ENCODE results near the gene CD226. TPM values are rescaled to one million over a fixed set of nuclear protein-coding genes. Genes with fewer than 3 reads are reported as not detected.

CD226 gene
- total RNA-seq, 1 experiment from 2014 or later = 3.4 TPM

GRCh38 chr18:69814861-69815385 lies 132.8 kb downstream of the CD226 start:
- no peaks in the 10 kb centered on the region for H3K36me3 Mint-ChIP-seq (ENCODE audit: insufficient read depth, unreplicated experiment)
- no peak for DNase-seq (ENCODE audit: unreplicated experiment)
- H3K4me3 Mint-ChIP-seq (ENCODE audit: unreplicated experiment) = no peak overlapping the region
- CTCF ChIA-PET = no interaction called here
- no peak overlapping the region for H3K27ac Mint-ChIP-seq (ENCODE audit: low read depth, unreplicated experiment)
- intact Hi-C loops (cut with micrococcal nuclease) = no loop called here
- peaks cover 5% of the 10 kb centered on the region for H3K9me3 Mint-ChIP-seq (ENCODE audit: unreplicated experiment)
- BruUV-seq (replicated peaks) = no TSS peak
- TF ChIP-seq CTCF (IDR thresholded peaks at IDR 0.05; ENCODE audit: unreplicated experiment) = no peak
- H3K27me3 Mint-ChIP-seq (ENCODE audit: insufficient read depth, unreplicated experiment) = no peaks in the 10 kb centered on the region
- H3K4me1 Mint-ChIP-seq (ENCODE audit: insufficient read depth, unreplicated experiment) = no peaks in the 10 kb centered on the region
- POLR2A ChIA-PET = no interaction called here

- intact Hi-C loops (cut with micrococcal nuclease) = no loop called here
- Mint-ChIP-seq H3K36me3 (ENCODE audit: insufficient read depth, unreplicated experiment) (no peaks in the 10 kb centered on the region), H3K4me3 (ENCODE audit: unreplicated experiment) (no peak overlapping the region), H3K9me3 (ENCODE audit: unreplicated experiment) (peaks cover 7% of the 10 kb centered on the region), H3K27me3 (ENCODE audit: insufficient read depth, unreplicated experiment) (peaks cover 4% of the 10 kb centered on the region), H3K27ac (ENCODE audit: low read depth, unreplicated experiment) (no peak overlapping the region), H3K4me1 (ENCODE audit: insufficient read depth, unreplicated experiment) (no peaks in the 10 kb centered on the region)
- ChIA-PET CTCF (interaction anchor here (0.6 kb wide), 1 partner anchor 46 kb away, joined by 3 read pairs; no protein-coding TSS in a partner anchor), POLR2A (no interaction called here)
- no peak for DNase-seq (ENCODE audit: unreplicated experiment)
- no TSS peak for BruUV-seq (replicated peaks)
- no peak for TF ChIP-seq CTCF (IDR thresholded peaks at IDR 0.05; ENCODE audit: unreplicated experiment)
Measured at GRCh38 chr18:69813559-69813958, 134.1 kb downstream of the CD226 start.

- H3K27me3 Mint-ChIP-seq (ENCODE audit: insufficient read depth, unreplicated experiment) = peaks cover 36% of the 10 kb centered on the region
- DNase-seq (ENCODE audit: unreplicated experiment) = no peak
- BruUV-seq (replicated peaks) = no TSS peak
- no peaks in the 10 kb centered on the region for H3K4me1 Mint-ChIP-seq (ENCODE audit: insufficient read depth, unreplicated experiment)
- ChIA-PET POLR2A (no interaction called here), CTCF (no interaction called here)
- TF ChIP-seq CTCF (IDR thresholded peaks at IDR 0.05; ENCODE audit: unreplicated experiment) = no peak
- H3K36me3 Mint-ChIP-seq (ENCODE audit: insufficient read depth, unreplicated experiment) = no peaks in the 10 kb centered on the region
- intact Hi-C loops (cut with micrococcal nuclease) = no loop called here
- no peak overlapping the region for H3K27ac Mint-ChIP-seq (ENCODE audit: low read depth, unreplicated experiment)
- no peak overlapping the region for H3K4me3 Mint-ChIP-seq (ENCODE audit: unreplicated experiment)
- H3K9me3 Mint-ChIP-seq (ENCODE audit: unreplicated experiment) = peaks cover 7% of the 10 kb centered on the region
Measured at GRCh38 chr18:69808399-69808798, 139.3 kb downstream of the CD226 start.

- ChIA-PET POLR2A (interaction anchor here (0.6 kb wide), 1 partner anchor 531 kb away, joined by 4 read pairs; no protein-coding TSS in a partner anchor), CTCF (no interaction called here)
- Mint-ChIP-seq H3K27me3 (ENCODE audit: insufficient read depth, unreplicated experiment) (peaks cover 36% of the 10 kb centered on the region), H3K4me3 (ENCODE audit: unreplicated experiment) (no peak overlapping the region), H3K27ac (ENCODE audit: low read depth, unreplicated experiment) (no peak overlapping the region), H3K9me3 (ENCODE audit: unreplicated experiment) (peaks cover 2% of the 10 kb centered on the region), H3K36me3 (ENCODE audit: insufficient read depth, unreplicated experiment) (no peaks in the 10 kb centered on the region), H3K4me1 (ENCODE audit: insufficient read depth, unreplicated experiment) (no peaks in the 10 kb centered on the region)
- no peak for DNase-seq (ENCODE audit: unreplicated experiment)
- intact Hi-C loops (cut with micrococcal nuclease) = no loop called here
- BruUV-seq (replicated peaks) = no TSS peak
- TF ChIP-seq CTCF (IDR thresholded peaks at IDR 0.05; ENCODE audit: unreplicated experiment) = no peak
Measured at GRCh38 chr18:69804776-69805501, 142.7 kb downstream of the CD226 start.
